IMR-90 (cell line): ENCODE data around the gene ATG5. TPM values are rescaled to one million over a fixed set of nuclear protein-coding genes. Genes with fewer than 3 reads are reported as not detected.

Source experiments
- ATAC-seq: fragments of 200-7000 bp; cut with Tn5 transposase; 2 replicates; pipeline ENCODE4 v1.9.1; 2020; ENCODE audit warnings: low read depth, mild to moderate bottlenecking, moderate library complexity
- BruUV-seq: library from RNA; stranded (reverse); fragments of 400-500 nt; replicated peaks from 2 replicates; lab custom pipeline; 2021; lab: Mats Ljungman, UMichigan
- CTCF ChIA-PET: fragments of 300-600 bp; formaldehyde crosslinking; extraction: SDS; loops from one replicate; lab custom pipeline; 2021; ENCODE audit warnings: antibody characterized with exemption; lab: Yijun Ruan, JAX
- POLR2A ChIA-PET: fragments of 300-600 bp; sonication (Branson Sonifier 250); formaldehyde crosslinking; loops from one replicate; lab custom pipeline; 2022; ENCODE audit warnings: antibody characterized with exemption; ENCODE audit not compliant: unreplicated experiment; lab: Charles Lee
- DNase-seq: peaks from one replicate; pipeline ENCODE4 v3.0.0; 2013
- H2AFZ ChIP-seq: replicated peaks from 2 replicates; pipeline ENCODE3; 2013; ENCODE audit warnings: low read length, mild to moderate bottlenecking; ENCODE audit not compliant: poor library complexity
- H2AK5ac ChIP-seq: 2 replicates; pipeline ENCODE4 v1.6.1; 2013; ENCODE audit warnings: low read depth, low read length, inconsistent platforms
- H2AK9ac ChIP-seq: replicated peaks from 2 replicates; pipeline ENCODE3; 2013; ENCODE audit warnings: mild to moderate bottlenecking, low read depth, low read length, moderate library complexity; ENCODE audit not compliant: poor library complexity
- H2BK120ac ChIP-seq: 2 replicates; pipeline ENCODE4 v1.6.1; 2013; ENCODE audit warnings: low read depth, low read length, inconsistent platforms
- H2BK15ac ChIP-seq: 3 replicates; pipeline ENCODE4 v1.6.1; 2013; ENCODE audit warnings: low read depth, low read length, inconsistent platforms
- H2BK20ac ChIP-seq: 2 replicates; pipeline ENCODE4 v1.6.1; 2013; ENCODE audit warnings: low read depth, mild to moderate bottlenecking, inconsistent platforms, low read length, moderate library complexity
- H2BK5ac ChIP-seq: 2 replicates; pipeline ENCODE4 v1.6.1; 2013; ENCODE audit warnings: mild to moderate bottlenecking, low read depth, low read length, inconsistent platforms; ENCODE audit not compliant: poor library complexity, severe bottlenecking
- H3K14ac ChIP-seq: replicated peaks from 2 replicates; pipeline ENCODE4 v1.6.1; 2013; ENCODE audit warnings: low read depth, low read length, inconsistent platforms
- H3K18ac ChIP-seq: 2 replicates; pipeline ENCODE4 v1.6.1; 2013; ENCODE audit warnings: low read depth, low read length, control low read depth
- H3K23ac ChIP-seq: 2 replicates; pipeline ENCODE4 v1.6.1; 2013; ENCODE audit warnings: low read depth, low read length, inconsistent platforms
- H3K27ac ChIP-seq: 2 replicates; pipeline ENCODE4 v1.5.1; 2013; ENCODE audit warnings: mild to moderate bottlenecking, control low read depth, low read length; ENCODE audit not compliant: insufficient read depth
- H3K27me3 ChIP-seq: 2 replicates; pipeline ENCODE4 v1.6.1; 2013; ENCODE audit warnings: low read length; ENCODE audit not compliant: control insufficient read depth, insufficient read depth
- H3K36me3 ChIP-seq: 2 replicates; pipeline ENCODE4 v1.6.1; 2013; ENCODE audit warnings: low read length, mixed read lengths; ENCODE audit not compliant: control insufficient read depth, insufficient read depth
- H3K4ac ChIP-seq: 2 replicates; pipeline ENCODE4 v1.6.1; 2013; ENCODE audit warnings: low read depth, low read length, inconsistent platforms
- H3K4me1 ChIP-seq: 2 replicates; pipeline ENCODE4 v1.6.1; 2013; ENCODE audit warnings: low read length, mixed read lengths; ENCODE audit not compliant: control insufficient read depth, insufficient read depth
- H3K4me2 ChIP-seq: 2 replicates; pipeline ENCODE4 v1.6.1; 2013; ENCODE audit warnings: low read depth, mild to moderate bottlenecking, control low read depth, low read length, moderate library complexity
- H3K4me3 ChIP-seq: 2 replicates; pipeline ENCODE4 v1.5.1; 2013; ENCODE audit warnings: low read depth, mild to moderate bottlenecking, control low read depth, low read length, moderate library complexity; ENCODE audit not compliant: insufficient read depth
- H3K56ac ChIP-seq: 2 replicates; pipeline ENCODE4 v1.6.1; 2013; ENCODE audit warnings: low read length, inconsistent platforms; ENCODE audit not compliant: insufficient read depth; ENCODE audit errors: extremely low read depth
- H3K79me1 ChIP-seq, 2 experiments: 2 replicates each; pipeline ENCODE4 v1.6.1; 2013; ENCODE audit warnings: low read length in 2 of 2, inconsistent platforms in 1 of 2, low read depth in 1 of 2
- H3K9ac ChIP-seq: 2 replicates; pipeline ENCODE4 v1.6.1; 2013; ENCODE audit warnings: low read depth, low read length, control low read depth
- H3K9me1 ChIP-seq: 2 replicates; pipeline ENCODE4 v1.6.1; 2013; ENCODE audit warnings: low read length, inconsistent platforms; ENCODE audit not compliant: insufficient read depth
- H3K9me3 ChIP-seq: 2 replicates; pipeline ENCODE4 v1.6.1; 2013; ENCODE audit warnings: low read length; ENCODE audit not compliant: control insufficient read depth, insufficient read depth
- H4K20me1 ChIP-seq: 2 replicates; pipeline ENCODE4 v1.6.1; 2013; ENCODE audit warnings: low read length, inconsistent platforms; ENCODE audit not compliant: insufficient read depth
- H4K5ac ChIP-seq: 2 replicates; pipeline ENCODE4 v1.6.1; 2013; ENCODE audit warnings: mild to moderate bottlenecking, low read depth, low read length, control low read depth
- H4K8ac ChIP-seq, 2 experiments: 2 replicates each; pipeline ENCODE4 v1.6.1; 2013; ENCODE audit warnings: low read depth in 2 of 2, low read length in 2 of 2, control low read depth in 1 of 2, inconsistent platforms in 1 of 2
- H4K91ac ChIP-seq: 2 replicates; pipeline ENCODE4 v1.6.1; 2013; ENCODE audit warnings: low read depth, low read length, inconsistent platforms; ENCODE audit not compliant: insufficient read depth
- BHLHE40 ChIP-seq: fragments of 150-350 bp; IDR thresholded peaks from 2 replicates; pipeline ENCODE4 v1.6.1; 2016; ENCODE audit warnings: mild to moderate bottlenecking, low read depth, low read length
- CHD1 ChIP-seq: IDR thresholded peaks from 2 replicates; pipeline ENCODE4 v1.6.1; 2012; ENCODE audit warnings: low read depth, low read length, improper control_type of control experiment
- FOS ChIP-seq: fragments of 150-350 bp; IDR thresholded peaks from 2 replicates; pipeline ENCODE4 v1.6.1; 2016; ENCODE audit warnings: low read depth, low read length
- MAZ ChIP-seq: IDR thresholded peaks from 2 replicates; pipeline ENCODE4 v1.6.1; 2012; ENCODE audit warnings: low read depth, mild to moderate bottlenecking, low read length, improper control_type of control experiment, moderate library complexity, borderline replicate concordance
- NFE2L2 ChIP-seq: fragments of 150-350 bp; IDR thresholded peaks from 2 replicates; pipeline ENCODE4 v1.6.1; 2016; ENCODE audit warnings: low read depth, mild to moderate bottlenecking, low read length
- POLR2A ChIP-seq: IDR thresholded peaks from 2 replicates; pipeline ENCODE4 v1.6.1; 2012; ENCODE audit warnings: mild to moderate bottlenecking, low read depth, low read length
- RCOR1 ChIP-seq: IDR thresholded peaks from 2 replicates; pipeline ENCODE4 v1.6.1; 2012; ENCODE audit warnings: mild to moderate bottlenecking, low read length, improper control_type of control experiment; ENCODE audit not compliant: insufficient replicate concordance
- WGBS, 2 experiments: methylation state at CpG; one replicate each; pipeline versions ENCODE4 v1.1.5 to v1.1.7; 2013; ENCODE audit warnings: missing lambda C conversion rate in 2 of 2; ENCODE audit not compliant: insufficient read length in 1 of 2; ENCODE audit errors: extremely low coverage in 2 of 2; 5-methylcytosine and 5-hydroxymethylcytosine counted together
- dilution Hi-C: fragments of 300-500 bp; cut with HindIII; formaldehyde crosslinking; loops from one replicate; pipeline ENCODE4 v1.14.3; 2018; ENCODE audit warnings: low sequenced_read_pairs; ENCODE audit not compliant: unreplicated experiment
- in situ Hi-C: fragments of 300-500 bp; cut with MboI; formaldehyde crosslinking; loops from 3 replicates; pipeline ENCODE4 v1.14.3; 2019; ENCODE audit warnings: low sequenced_read_pairs, inconsistent platforms, mixed read lengths
- intact Hi-C: fragments of 100-400 bp; cut with micrococcal nuclease; formaldehyde crosslinking; loops from 2 replicates; pipeline ENCODE4 v1.10.0; 2022
- polyA plus RNA-seq, 3 experiments: library from polyadenylated mRNA; depleted of rRNA; stranded (reverse); fragments of >200 nt; gene quantifications; 2 replicates each; pipeline ENCODE4 v1.2.3, GENCODE V29; 2012; ENCODE audit warnings: low replicate concordance in 1 of 3
- total RNA-seq: library from RNA; depleted of rRNA; stranded (reverse); fragments of >200 nt; gene quantifications from 2 replicates; pipeline ENCODE4 v1.2.3, GENCODE V29; 2012
- TF ChIP-seq, protein P1 (sequence below): fragments of 150-350 bp; IDR thresholded peaks from 2 replicates; pipeline ENCODE4 v1.6.1; 2017; ENCODE audit warnings: mild to moderate bottlenecking, antibody characterized with exemption, low read length, low read depth

The ATG5 gene
- total and polyA plus RNA-seq, 2 of the 4 experiments (the other 2 are of a cell fraction) = 13.5 to 28.0 TPM

DNA sequence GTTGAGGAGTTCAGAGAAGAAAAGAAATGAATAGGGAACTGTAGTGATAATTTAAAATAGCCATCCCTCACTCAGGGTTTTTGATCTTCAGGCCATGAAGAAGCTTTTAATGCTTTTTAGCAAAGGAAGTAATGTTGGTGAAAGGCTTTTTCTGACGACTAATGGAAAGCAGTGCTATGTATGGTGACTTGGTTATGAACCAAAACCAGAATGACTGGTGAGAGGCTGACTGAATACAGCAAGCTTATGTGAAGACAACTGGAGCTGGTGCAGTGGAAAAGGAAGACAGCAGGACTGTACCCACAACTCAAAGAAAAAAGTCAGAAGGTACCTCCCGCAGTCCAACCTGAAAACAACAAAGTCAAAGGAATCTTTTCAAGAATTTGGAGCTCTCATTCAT is 120.6 kb downstream of the ATG5 start:
- BruUV-seq = no TSS peak
- DNase-seq (no peak), ATAC-seq (no peak)
- peaks cover 7 to 11% of the 10 kb centered on the region in 2 experiments; a peak in 3 of 4 replicates for H3K79me1 ChIP-seq
- H3K9me1 ChIP-seq = no peaks in the 10 kb centered on the region; the same call in 1 of the 2 replicates
- no peak overlapping the region for H2AK9ac ChIP-seq
- H2BK120ac ChIP-seq = no peak overlapping the region
- H4K91ac ChIP-seq = no peak overlapping the region
- H2AFZ ChIP-seq = no peak overlapping the region
- no peak overlapping the region for H3K9ac ChIP-seq
- dilution Hi-C loops (no loop called here), intact Hi-C loops (no loop called here), in situ Hi-C loops (no loop called here)
- ChIA-PET CTCF (no interaction called here), POLR2A (no interaction called here)
- no peak overlapping the region for H2BK15ac ChIP-seq
- peaks cover 2% of the 10 kb centered on the region; the same call in 1 of the 2 replicates for H3K36me3 ChIP-seq
- H3K9me3 ChIP-seq = no peaks in the 10 kb centered on the region
- 0 out of 2 replicates have a peak overlapping the region, but pooled peaks have one; percentile 66 for H3K23ac ChIP-seq
- WGBS, 2 experiments = 40% methylated on average over 1 of the region's 2 CpGs; no CpG with 5 or more reads in 1 of the 2 experiments
- H3K27me3 ChIP-seq = no peaks in the 10 kb centered on the region
- H2AK5ac ChIP-seq = no peak overlapping the region
- H2BK20ac ChIP-seq = no peak overlapping the region
- H3K4ac ChIP-seq = no peak overlapping the region
- no peak overlapping the region for H3K56ac ChIP-seq
- no peak overlapping the region for H3K14ac ChIP-seq
- no peaks in the 10 kb centered on the region for H4K20me1 ChIP-seq
- TF ChIP-seq FOS (no peak), POLR2A (no peak), BHLHE40 (no peak), RCOR1 (no peak), NFE2L2 (no peak), CHD1 (no peak), MAZ (no peak)
- TF ChIP-seq, protein P1, sequence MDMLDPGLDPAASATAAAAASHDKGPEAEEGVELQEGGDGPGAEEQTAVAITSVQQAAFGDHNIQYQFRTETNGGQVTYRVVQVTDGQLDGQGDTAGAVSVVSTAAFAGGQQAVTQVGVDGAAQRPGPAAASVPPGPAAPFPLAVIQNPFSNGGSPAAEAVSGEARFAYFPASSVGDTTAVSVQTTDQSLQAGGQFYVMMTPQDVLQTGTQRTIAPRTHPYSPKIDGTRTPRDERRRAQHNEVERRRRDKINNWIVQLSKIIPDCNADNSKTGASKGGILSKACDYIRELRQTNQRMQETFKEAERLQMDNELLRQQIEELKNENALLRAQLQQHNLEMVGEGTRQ = no peak
- H3K4me1 ChIP-seq = no peaks in the 10 kb centered on the region
- H4K5ac ChIP-seq = no peak overlapping the region
- H2BK5ac ChIP-seq = no peak overlapping the region
- H3K4me2 ChIP-seq = no peak overlapping the region
- no peak overlapping the region for H3K18ac ChIP-seq
- no peak overlapping the region for H3K27ac ChIP-seq
- H4K8ac ChIP-seq = no peak overlapping the region
- no peak overlapping the region for H3K4me3 ChIP-seq
